PC-9 (cell line): ENCODE measurements around the gene APCDD1L.

Source experiments
- EZH2 ChIP-seq: fragments of 200-600 bp; sonication (generic); IDR thresholded peaks from 2 replicates; pipeline ENCODE4 v1.8.0; 2017; ENCODE audit warnings: antibody characterized with exemption, low read depth
- TF ChIP-seq, protein P1 (sequence below): fragments of 200-600 bp; sonication (generic); conservative IDR thresholded peaks from 2 replicates; pipeline ENCODE4 v1.6.1; 2017; ENCODE audit warnings: mixed run types, antibody characterized with exemption, mild to moderate bottlenecking, moderate library complexity

DNA sequence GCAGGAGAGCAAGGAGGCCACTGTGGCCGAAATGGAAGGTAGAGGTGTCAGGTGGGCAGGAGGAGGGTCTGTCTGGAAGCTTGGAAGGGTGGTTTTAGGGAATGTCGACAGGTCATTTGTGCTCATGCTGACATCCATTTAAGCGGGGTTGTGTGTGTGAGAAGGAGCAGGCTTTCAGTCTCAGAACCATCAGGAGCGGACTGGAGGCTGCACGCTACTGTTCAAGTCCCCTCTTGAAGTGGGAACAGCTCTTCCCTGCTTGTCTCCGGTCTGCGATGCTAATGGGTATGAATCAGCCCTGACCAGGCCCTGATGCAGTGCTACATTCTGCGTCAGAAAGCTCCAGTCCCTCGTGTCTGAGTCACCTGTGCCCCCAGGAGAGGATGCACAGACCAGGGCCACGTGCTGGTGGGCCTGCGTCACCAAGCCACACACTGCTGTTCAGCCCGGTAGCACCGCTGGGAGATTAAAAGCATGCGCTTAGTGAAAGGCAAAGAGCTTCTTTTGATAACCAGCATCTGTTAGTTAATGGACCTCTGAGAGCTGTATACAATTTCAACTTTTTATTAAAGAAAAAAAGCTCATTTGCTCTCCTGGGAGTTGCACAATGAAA, 58.0 kb downstream of the APCDD1L start:
- TF ChIP-seq, protein P1, sequence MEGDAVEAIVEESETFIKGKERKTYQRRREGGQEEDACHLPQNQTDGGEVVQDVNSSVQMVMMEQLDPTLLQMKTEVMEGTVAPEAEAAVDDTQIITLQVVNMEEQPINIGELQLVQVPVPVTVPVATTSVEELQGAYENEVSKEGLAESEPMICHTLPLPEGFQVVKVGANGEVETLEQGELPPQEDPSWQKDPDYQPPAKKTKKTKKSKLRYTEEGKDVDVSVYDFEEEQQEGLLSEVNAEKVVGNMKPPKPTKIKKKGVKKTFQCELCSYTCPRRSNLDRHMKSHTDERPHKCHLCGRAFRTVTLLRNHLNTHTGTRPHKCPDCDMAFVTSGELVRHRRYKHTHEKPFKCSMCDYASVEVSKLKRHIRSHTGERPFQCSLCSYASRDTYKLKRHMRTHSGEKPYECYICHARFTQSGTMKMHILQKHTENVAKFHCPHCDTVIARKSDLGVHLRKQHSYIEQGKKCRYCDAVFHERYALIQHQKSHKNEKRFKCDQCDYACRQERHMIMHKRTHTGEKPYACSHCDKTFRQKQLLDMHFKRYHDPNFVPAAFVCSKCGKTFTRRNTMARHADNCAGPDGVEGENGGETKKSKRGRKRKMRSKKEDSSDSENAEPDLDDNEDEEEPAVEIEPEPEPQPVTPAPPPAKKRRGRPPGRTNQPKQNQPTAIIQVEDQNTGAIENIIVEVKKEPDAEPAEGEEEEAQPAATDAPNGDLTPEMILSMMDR = no peak
- TF ChIP-seq EZH2 = no peak
